Stimulated activated memory B cell treated with anti-CD40 and anti-IgM and Interleukin-4, amounts not matched to agents 10 μg/mL and 1 μg/mL and 100 μg/mL, for 72 hours (primary cell): Measurements from ENCODE around the gene NDUFAF7.
A peak's percentile ranks its signal among the peaks of the same experiment; 100 is the strongest.
"Not testable (repeated sequence)": the region's sequence is repeated elsewhere in the genome, so short reads cannot be mapped to it uniquely, and the experiment has no call there.

Experiments
- ATAC-seq: fragments of 150-1000 bp; cut with Tn5 transposase; 2 replicates; pipeline ENCODE4 v1.10.0; 2021
- H3K27ac Mint-ChIP-seq: one replicate; pipeline ENCODE4 v1.8.0; 2022; ENCODE audit warnings: mild to moderate bottlenecking, mixed read lengths
- H3K27me3 Mint-ChIP-seq: one replicate; pipeline ENCODE4 v1.8.0; 2022; ENCODE audit warnings: mixed read lengths
- H3K36me3 Mint-ChIP-seq: one replicate; pipeline ENCODE4 v1.8.0; 2022; ENCODE audit warnings: mixed read lengths
- H3K4me1 Mint-ChIP-seq: one replicate; pipeline ENCODE4 v1.8.0; 2022; ENCODE audit warnings: mixed read lengths
- H3K4me3 Mint-ChIP-seq: one replicate; pipeline ENCODE4 v1.8.0; 2022; ENCODE audit warnings: mild to moderate bottlenecking, moderate library complexity, mixed read lengths
- H3K9me3 Mint-ChIP-seq: one replicate; pipeline ENCODE4 v1.8.0; 2022; ENCODE audit warnings: mixed read lengths

NDUFAF7 gene

DNA sequence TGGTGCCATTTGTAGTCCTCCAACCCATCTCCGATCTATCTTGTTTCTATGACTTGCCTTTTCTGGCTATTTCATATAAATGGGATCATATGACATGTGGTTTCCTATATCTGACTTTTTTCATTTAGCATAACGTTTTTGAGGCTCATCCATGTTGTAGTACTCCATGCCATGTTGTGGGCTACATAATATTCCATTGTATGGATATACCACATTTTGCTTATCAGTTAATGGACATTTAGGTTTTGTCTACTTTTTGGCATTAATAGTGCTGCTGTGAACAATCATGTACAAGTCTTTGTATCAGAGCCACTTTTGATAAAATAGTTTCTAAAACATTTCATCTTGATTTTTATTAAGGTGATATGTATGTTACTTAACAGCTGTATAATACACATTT is 27.8 kb upstream of the NDUFAF7 start:
- peaks cover 62% of the 10 kb centered on the region for H3K36me3 Mint-ChIP-seq
- H3K27me3 Mint-ChIP-seq = no peaks in the 10 kb centered on the region
- H3K27ac Mint-ChIP-seq = no peak overlapping the region
- ATAC-seq = no peak
- H3K9me3 Mint-ChIP-seq = peaks cover 13% of the 10 kb centered on the region
- peaks cover 19% of the 10 kb centered on the region for H3K4me1 Mint-ChIP-seq
- H3K4me3 Mint-ChIP-seq = no peak overlapping the region

DNA sequence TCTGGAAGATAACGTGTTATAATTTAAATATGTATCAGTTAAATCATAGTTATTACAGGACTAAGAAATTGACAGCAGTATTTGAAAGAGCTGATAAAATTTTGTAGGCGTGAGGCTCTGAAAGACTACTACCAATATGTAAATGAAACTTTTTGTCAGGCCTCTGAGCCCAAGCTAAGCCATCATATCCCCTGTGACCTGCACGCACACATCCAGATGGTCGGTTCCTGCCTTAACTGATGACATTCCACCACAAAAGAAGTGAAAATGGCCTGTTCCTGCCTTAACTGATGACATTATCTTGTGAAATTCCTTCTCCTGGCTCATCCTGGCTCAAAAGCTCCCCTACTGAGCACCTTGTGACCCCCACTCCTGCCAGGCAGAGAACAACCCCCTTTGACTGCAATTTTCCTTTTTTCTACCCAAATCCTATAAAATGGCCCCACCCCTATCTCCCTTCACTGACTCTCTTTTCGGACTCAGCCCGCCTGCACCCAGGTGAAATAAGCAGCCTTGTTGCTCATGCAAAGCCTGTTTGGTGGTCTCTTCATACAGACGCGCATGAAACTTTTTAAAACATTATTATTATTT is 26.3 kb upstream of the NDUFAF7 start:
- H3K27ac Mint-ChIP-seq, H3K27me3 Mint-ChIP-seq, H3K4me1 Mint-ChIP-seq, H3K4me3 Mint-ChIP-seq, ATAC-seq: not testable (repeated sequence)
- Mint-ChIP-seq H3K9me3 (peaks cover 25% of the 10 kb centered on the region), H3K36me3 (peaks cover 76% of the 10 kb centered on the region)

DNA sequence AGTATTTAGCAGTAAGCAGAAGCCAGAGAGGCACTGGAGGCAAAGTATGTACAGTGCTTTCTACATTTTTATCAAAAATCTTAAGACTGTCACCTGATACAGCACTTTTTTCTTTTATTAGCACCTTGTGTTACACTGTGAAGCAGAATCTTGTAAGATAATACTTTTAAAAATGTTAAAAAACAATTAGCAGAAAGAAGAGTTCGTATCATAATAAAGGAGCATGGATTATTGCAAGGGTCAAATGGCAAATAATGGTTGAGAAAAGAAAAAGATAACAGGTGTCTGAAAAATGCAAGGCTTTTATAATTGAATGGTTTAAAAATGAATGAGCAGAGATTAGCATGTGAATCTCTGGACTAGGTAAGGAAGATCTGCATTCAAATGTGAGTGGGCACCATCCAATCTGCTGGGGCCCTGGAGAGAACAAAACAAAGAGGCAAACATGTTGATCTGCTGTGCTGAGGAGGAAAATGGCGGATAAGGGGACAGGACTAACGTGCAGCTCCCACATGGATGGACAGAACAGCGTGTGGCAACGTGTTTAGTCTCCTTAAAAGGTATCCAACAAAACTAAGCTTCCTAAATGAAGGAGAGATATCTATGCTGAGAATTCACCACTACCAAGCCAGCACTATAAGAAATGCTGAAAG is 25.6 kb upstream of the NDUFAF7 start:
- Mint-ChIP-seq H3K27ac (no peak overlapping the region), H3K4me1 (peaks cover 10% of the 10 kb centered on the region)
- ATAC-seq = no peak

DNA sequence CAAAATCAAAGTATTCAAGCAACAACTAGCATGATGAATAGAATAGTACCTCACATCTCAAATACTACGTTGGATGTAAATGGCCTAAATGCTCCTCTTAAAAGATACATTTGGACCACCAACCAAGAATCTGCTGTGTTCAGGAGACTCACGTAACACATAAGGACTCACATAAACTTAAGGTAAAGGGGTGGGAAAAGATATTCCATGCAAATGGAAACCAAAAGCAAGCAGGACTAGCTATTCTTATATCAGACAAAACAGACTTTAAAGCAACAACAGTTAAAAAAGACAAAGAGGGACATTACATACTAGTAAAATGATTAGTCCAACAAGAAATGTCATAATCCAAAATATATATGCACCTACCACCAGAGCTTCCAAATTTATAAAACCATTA is 24.7 kb upstream of the NDUFAF7 start:
- H3K9me3 Mint-ChIP-seq = peaks cover 25% of the 10 kb centered on the region
- H3K27ac Mint-ChIP-seq, H3K4me1 Mint-ChIP-seq, H3K4me3 Mint-ChIP-seq, H3K27me3 Mint-ChIP-seq, ATAC-seq: not testable (repeated sequence)
- H3K36me3 Mint-ChIP-seq = peaks cover 90% of the 10 kb centered on the region

More for the DNA sequence above, 25.6 kb upstream of the NDUFAF7 start:
- Mint-ChIP-seq H3K36me3 (peaks cover 83% of the 10 kb centered on the region), H3K4me3 (no peak overlapping the region), H3K27me3 (no peaks in the 10 kb centered on the region), H3K9me3 (peaks cover 25% of the 10 kb centered on the region)

DNA sequence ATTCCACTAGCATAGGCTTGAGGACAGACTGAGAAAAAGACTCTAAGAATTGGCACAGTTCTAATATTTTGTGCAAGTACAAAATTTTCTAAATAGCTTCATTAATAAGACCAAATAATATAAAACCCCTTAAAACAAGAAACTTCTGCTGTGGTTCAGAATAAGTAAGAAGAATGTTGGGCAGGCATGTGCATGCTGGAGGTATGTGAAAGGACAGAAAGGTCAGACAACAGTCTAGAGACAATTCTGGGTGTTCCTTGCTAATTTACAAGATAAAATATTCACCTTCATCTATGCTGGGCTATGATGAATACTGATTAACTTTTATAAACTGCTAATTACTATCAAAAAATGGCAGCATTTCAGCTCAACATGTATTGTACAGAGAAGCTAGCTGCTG is 20.2 kb upstream of the NDUFAF7 start:
- H3K36me3 Mint-ChIP-seq = peaks cover 75% of the 10 kb centered on the region
- H3K27ac Mint-ChIP-seq = peak overlapping the region; percentile 10
- no peaks in the 10 kb centered on the region for H3K27me3 Mint-ChIP-seq
- H3K4me1 Mint-ChIP-seq = peaks cover 16% of the 10 kb centered on the region
- H3K9me3 Mint-ChIP-seq = peaks cover 25% of the 10 kb centered on the region
- ATAC-seq = no peak
- H3K4me3 Mint-ChIP-seq = no peak overlapping the region

DNA sequence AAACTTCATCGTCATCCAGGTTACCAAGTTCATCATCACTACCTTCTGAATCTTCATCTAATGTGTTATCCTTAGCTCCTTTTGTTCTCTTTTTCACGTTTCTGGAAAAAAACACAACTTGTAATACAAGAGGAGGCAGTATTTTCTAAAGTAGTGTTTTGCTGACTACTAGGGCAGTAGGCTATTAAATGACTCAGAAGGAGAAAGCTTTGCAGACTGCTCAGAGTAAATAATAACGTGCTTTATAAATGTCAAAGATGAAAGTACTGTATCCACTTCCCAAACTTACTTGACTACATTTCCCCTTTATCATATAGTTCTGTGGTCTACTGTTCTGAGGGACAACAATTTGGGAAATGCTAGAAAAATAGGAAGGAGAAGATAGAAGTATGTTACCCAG is 19.5 kb upstream of the NDUFAF7 start:
- Mint-ChIP-seq H3K4me3 (no peak overlapping the region), H3K27ac (peak overlapping the region; percentile 10), H3K9me3 (peaks cover 23% of the 10 kb centered on the region), H3K36me3 (peaks cover 74% of the 10 kb centered on the region), H3K27me3 (no peaks in the 10 kb centered on the region), H3K4me1 (peaks cover 16% of the 10 kb centered on the region)
- ATAC-seq = no peak

DNA sequence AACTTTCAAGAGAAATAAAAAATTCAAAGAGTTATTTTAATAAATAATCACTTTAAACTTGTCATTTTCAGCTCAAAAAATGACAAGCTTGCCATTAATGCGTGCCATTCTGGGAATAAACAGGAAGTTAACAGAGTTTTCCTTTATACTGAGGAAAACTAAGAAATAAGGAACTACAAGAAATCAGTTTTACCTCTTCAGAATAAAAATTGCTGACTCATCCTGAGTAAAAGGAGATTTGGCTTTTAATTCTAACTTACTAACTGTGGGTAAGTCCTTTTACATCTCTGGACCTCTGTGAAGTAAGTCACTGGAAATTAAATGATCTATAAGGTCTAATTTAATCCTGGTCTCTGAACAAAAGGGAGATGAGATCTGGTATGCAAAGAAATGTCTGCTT is 16.2 kb upstream of the NDUFAF7 start:
- Mint-ChIP-seq H3K27me3 (no peaks in the 10 kb centered on the region), H3K27ac (peak overlapping the region; percentile 70), H3K4me1 (peaks cover 7% of the 10 kb centered on the region), H3K36me3 (peaks cover 41% of the 10 kb centered on the region), H3K9me3 (no peaks in the 10 kb centered on the region), H3K4me3 (no peak overlapping the region)
- no peak for ATAC-seq

DNA sequence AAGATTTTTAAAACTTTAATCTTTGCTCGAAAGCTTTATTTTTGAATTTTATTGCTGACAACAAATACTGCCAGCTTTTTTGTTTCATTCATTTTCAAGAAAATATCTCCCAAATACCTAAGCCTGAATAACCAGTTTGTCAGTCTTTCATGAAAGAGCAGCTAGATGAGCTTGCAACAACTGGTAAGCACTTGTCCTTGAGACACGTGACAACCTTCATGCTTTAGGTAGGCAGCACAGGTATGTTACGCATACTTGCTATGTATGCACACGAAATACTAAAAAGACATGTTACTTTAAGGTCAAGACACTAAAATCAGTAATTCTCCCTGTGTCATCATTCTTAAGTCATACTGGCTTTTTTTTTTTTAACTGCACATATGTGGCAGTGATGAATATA is 12.4 kb upstream of the NDUFAF7 start:
- Mint-ChIP-seq H3K36me3 (peaks cover 49% of the 10 kb centered on the region), H3K27ac (no peak overlapping the region), H3K4me1 (peaks cover 21% of the 10 kb centered on the region), H3K9me3 (no peaks in the 10 kb centered on the region), H3K27me3 (no peaks in the 10 kb centered on the region), H3K4me3 (no peak overlapping the region)
- no peak for ATAC-seq

DNA sequence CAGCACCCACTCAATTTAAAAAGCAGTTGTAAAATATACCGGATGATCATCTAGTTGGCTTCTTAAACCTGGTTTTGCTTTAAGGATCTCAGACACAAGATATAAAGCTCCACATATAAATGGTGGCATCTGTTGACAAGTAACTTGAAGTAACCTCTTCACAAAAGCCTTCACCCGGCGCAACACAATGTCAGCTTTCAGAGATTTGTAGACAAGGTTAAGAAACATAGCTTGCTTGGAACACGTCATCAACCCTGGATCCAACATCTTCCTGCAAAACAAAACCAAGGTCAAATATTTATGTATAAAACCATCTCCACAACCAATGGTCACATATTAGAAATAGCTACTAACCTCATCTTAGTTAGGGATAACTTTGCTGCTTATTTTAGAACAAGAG is 8.3 kb upstream of the NDUFAF7 start:
- no peaks in the 10 kb centered on the region for H3K9me3 Mint-ChIP-seq
- no peaks in the 10 kb centered on the region for H3K27me3 Mint-ChIP-seq
- H3K36me3 Mint-ChIP-seq = peaks cover 53% of the 10 kb centered on the region
- no peak overlapping the region for H3K27ac Mint-ChIP-seq
- H3K4me1 Mint-ChIP-seq = peaks cover 33% of the 10 kb centered on the region
- ATAC-seq = no peak
- H3K4me3 Mint-ChIP-seq = no peak overlapping the region

DNA sequence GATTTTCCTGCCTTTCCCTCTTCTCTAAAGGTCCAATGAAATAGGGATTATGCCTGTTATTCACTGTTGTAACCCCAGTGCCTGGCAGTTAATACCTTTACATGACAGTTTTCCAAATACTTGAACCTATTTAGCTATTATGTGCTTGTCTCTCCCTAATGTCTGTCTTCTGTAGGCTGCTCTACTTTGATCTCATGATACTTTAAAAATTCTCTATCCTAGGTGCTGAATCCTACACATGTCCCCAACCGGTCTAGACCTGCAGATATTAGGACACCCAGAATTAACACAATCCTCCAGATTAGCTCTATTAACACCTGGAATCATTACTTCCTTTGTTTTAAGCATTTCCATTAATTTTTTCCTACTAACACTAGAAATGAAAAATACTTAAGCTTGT is 7.4 kb upstream of the NDUFAF7 start:
- ATAC-seq = no peak
- Mint-ChIP-seq H3K9me3 (no peaks in the 10 kb centered on the region), H3K4me3 (no peak overlapping the region), H3K27me3 (no peaks in the 10 kb centered on the region), H3K4me1 (peaks cover 36% of the 10 kb centered on the region), H3K36me3 (peaks cover 53% of the 10 kb centered on the region), H3K27ac (no peak overlapping the region)

DNA sequence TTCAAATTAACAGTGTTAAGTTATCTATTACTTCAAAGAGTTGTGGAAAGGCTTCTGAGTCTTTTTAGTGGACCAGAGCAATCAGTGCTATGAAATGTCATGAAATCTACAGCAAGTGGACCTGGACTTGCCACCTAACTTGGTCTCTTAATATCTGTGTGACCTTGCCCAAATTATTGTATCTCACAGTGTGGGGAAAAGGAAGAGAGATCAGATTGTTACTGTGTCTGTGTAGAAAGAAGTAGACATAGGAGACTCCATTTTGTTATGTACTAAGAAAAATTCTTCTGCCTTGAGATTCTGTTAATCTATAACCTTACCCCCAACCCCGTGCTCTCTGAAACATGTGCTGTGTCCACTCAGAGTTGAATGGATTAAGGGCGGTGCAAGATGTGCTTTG is 6.3 kb upstream of the NDUFAF7 start:
- not testable (repeated sequence) for H3K4me3 Mint-ChIP-seq, H3K9me3 Mint-ChIP-seq, H3K27ac Mint-ChIP-seq, ATAC-seq, H3K27me3 Mint-ChIP-seq
- Mint-ChIP-seq H3K36me3 (peaks cover 53% of the 10 kb centered on the region), H3K4me1 (peaks cover 41% of the 10 kb centered on the region)

DNA sequence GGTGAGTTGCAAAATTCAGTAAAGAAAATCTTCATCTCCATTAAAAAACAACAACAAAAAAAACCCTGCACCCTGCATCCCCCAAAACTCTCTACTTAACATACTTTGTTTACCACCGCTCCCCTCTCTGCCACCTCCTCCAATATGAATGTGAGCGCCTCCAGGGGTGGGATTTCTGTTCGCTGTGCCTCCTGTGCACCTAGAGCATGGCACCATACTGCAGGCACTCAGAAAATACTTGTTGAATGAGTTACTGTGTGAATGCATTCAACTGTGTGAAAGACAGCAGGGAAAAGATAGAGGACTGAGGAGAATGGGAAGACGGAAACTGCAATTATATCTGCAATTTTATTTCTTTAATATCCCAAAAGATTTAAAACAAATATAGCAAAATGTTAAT is 4.6 kb upstream of the NDUFAF7 start:
- Mint-ChIP-seq H3K4me1 (peaks cover 41% of the 10 kb centered on the region), H3K9me3 (no peaks in the 10 kb centered on the region), H3K27ac (no peak overlapping the region), H3K27me3 (no peaks in the 10 kb centered on the region), H3K36me3 (peaks cover 38% of the 10 kb centered on the region), H3K4me3 (no peak overlapping the region)
- ATAC-seq = no peak

DNA sequence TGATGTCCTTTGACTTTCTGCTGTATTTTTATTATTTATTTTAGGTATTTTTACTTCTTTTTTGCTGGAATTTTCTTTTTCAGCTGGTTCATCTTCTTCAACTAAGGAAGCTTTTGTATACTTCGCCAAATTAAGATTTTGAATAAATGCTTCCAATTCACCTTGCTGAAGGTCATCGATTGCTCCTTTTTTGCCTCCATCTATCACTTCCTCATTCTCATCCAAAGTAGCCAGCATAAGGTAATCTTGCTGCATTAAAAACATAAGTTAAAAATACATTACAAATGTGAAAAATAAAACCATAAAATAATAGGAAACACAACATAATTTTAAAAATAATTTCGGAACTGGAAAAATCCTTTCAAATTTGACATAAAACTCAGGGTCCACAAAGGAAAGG is 2.7 kb upstream of the NDUFAF7 start:
- peaks cover 29% of the 10 kb centered on the region for H3K4me1 Mint-ChIP-seq
- no peak overlapping the region for H3K4me3 Mint-ChIP-seq
- H3K36me3 Mint-ChIP-seq = peaks cover 20% of the 10 kb centered on the region
- H3K27ac Mint-ChIP-seq = no peak overlapping the region
- H3K27me3 Mint-ChIP-seq = no peaks in the 10 kb centered on the region
- H3K9me3 Mint-ChIP-seq = no peaks in the 10 kb centered on the region
- ATAC-seq = no peak

DNA sequence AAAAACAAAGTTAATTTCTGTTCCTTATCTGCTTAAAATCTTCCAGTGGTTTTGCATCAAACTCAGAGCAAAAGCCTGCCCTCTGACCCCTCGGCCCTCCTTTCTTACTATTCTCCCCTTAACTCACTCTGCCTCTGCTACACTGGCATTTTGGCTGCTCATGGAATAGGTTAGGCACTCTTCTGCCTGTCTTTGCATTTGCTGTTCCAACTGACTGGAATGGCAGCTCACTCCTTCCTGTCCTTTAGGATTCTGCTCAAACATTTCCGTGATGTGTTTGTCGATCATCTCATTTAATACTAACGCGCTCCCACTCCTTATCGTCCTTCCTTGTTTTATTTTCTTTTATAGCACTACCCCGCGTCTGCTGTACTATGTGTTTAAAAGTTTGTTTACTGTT is 877 bp upstream of the NDUFAF7 start:
- ATAC-seq = no peak
- H3K4me1 Mint-ChIP-seq = peaks cover 29% of the 10 kb centered on the region
- H3K27me3 Mint-ChIP-seq = no peaks in the 10 kb centered on the region
- H3K4me3 Mint-ChIP-seq = no peak overlapping the region
- H3K27ac Mint-ChIP-seq = no peak overlapping the region
- peaks cover 20% of the 10 kb centered on the region for H3K36me3 Mint-ChIP-seq
- H3K9me3 Mint-ChIP-seq = no peaks in the 10 kb centered on the region

DNA sequence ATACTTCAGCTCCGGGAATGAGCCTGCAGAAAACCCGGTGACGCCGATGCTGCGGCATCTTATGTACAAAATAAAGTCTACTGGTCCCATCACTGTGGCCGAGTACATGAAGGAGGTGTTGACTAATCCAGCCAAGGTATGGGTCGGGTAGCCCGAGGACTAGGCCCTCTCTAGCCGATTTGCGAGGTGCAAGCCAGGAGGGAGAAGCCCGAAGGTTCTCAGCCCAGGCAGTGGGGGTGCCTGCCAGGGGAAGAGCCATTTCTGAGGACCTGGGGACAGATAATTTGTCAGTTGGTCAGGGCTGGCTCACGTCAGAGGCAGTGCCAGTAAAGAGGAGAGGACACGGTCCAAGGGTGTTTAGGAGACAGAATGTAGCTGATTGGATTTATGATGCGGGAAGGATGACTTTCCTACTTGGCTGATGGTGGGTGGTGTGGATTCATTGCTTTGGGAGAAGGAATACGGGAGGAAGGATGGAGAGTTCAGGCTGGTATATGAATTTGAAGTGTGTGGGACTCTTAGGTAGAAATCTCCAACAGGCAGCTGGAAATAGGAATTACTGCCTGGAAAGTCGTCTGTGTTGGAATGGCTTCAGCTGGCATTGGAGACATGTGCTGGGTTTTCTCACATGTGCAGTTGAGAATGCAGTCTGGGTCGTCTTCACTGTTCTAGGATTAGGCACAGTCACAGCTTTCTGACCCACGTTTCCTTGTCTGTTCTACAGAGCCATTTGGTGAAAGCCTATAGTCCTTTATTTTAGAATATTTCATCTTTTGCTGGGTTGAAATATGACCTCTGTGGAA is 874 bp downstream of the NDUFAF7 start:
- Mint-ChIP-seq H3K27me3 (no peaks in the 10 kb centered on the region), H3K9me3 (no peaks in the 10 kb centered on the region), H3K27ac (no peak overlapping the region), H3K4me1 (peaks cover 28% of the 10 kb centered on the region), H3K36me3 (peaks cover 25% of the 10 kb centered on the region), H3K4me3 (no peak overlapping the region)
- no peak for ATAC-seq

DNA sequence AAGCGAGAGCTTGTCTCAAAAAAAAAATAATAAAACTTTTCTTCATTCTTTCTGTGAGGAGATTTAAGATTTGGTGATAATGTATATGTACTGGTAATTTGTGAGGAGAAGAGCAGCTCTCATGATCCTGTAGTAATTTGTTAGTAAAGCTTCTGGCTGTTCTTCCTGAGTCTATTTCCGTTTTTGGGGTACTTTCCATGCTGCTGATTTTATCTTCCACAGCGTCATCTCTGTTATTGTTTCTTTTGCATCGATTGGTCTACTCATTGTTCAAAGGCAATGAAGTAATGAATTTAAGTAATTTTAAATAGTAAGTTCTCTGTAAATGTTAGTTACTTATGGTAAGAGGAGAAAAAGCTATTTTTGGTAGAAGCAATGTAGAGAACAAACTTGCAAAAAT is 12.0 kb downstream of the NDUFAF7 start:
- no peak for ATAC-seq
- peak overlapping the region; percentile 13 for H3K27ac Mint-ChIP-seq
- peaks cover 58% of the 10 kb centered on the region for H3K36me3 Mint-ChIP-seq
- no peaks in the 10 kb centered on the region for H3K9me3 Mint-ChIP-seq
- H3K27me3 Mint-ChIP-seq = no peaks in the 10 kb centered on the region
- H3K4me3 Mint-ChIP-seq = no peak overlapping the region
- H3K4me1 Mint-ChIP-seq = peaks cover 9% of the 10 kb centered on the region
